ENCODE results near the gene TARBP1. TPM values are rescaled to one million over a fixed set of nuclear protein-coding genes. Genes with fewer than 3 reads are reported as not detected.
A peak's percentile ranks its signal among the peaks of the same experiment; 100 is the strongest.

Gene TARBP1
- total RNA-seq, 3 donors from 2014 or later (not counting 1 experiment from before 2014, with no cell fraction given) = 29.0 to 37.5 (median 32.2) TPM

DNA sequence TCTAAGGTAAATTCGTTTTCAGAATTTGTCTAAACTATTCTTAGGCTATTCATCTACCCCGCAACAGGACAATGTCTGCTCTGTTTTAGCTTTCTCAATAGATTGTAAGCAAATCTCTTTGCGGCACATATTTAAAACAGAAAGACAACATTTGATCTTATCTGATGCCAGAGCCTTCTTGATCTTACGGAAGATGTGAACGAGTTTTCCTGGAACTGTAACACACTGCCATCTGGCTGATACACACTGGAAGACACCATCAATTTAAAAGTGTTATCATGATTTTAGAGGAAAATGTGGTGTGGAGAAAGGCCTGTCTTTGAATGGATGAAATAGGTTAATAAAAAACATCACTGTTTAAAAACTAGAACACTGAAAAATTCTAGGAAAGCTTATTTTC lies 69.7 kb downstream of the TARBP1 start:
- TF ChIP-seq, protein P1, sequence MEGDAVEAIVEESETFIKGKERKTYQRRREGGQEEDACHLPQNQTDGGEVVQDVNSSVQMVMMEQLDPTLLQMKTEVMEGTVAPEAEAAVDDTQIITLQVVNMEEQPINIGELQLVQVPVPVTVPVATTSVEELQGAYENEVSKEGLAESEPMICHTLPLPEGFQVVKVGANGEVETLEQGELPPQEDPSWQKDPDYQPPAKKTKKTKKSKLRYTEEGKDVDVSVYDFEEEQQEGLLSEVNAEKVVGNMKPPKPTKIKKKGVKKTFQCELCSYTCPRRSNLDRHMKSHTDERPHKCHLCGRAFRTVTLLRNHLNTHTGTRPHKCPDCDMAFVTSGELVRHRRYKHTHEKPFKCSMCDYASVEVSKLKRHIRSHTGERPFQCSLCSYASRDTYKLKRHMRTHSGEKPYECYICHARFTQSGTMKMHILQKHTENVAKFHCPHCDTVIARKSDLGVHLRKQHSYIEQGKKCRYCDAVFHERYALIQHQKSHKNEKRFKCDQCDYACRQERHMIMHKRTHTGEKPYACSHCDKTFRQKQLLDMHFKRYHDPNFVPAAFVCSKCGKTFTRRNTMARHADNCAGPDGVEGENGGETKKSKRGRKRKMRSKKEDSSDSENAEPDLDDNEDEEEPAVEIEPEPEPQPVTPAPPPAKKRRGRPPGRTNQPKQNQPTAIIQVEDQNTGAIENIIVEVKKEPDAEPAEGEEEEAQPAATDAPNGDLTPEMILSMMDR (IDR thresholded peaks at IDR 0.05) = no peak
- no peaks in the 10 kb centered on the region for H3K27me3 Mint-ChIP-seq (ENCODE audit: low read depth in 2 of 2)
- H3K27ac Mint-ChIP-seq = no peak overlapping the region
- H3K36me3 ChIP-seq (ENCODE audit: control insufficient read depth, insufficient read depth, low read length) = peaks cover 28% of the 10 kb centered on the region
- intact Hi-C loops (cut with micrococcal nuclease) = no loop called here
- H3K27ac ChIP-seq (ENCODE audit: low read length) = no peak overlapping the region
- H3K9me3 Mint-ChIP-seq = no peaks in the 10 kb centered on the region
- 90% methylated on average over 5 of the region's 5 CpGs for WGBS (ENCODE audit: insufficient coverage)
- H3K36me3 Mint-ChIP-seq = peaks cover 12% of the 10 kb centered on the region
- DNase-seq (peak in 1 of 2 donors; percentile 77), ATAC-seq (no peak)
- H3K4me1 Mint-ChIP-seq = no peaks in the 10 kb centered on the region
- H3K27me3 ChIP-seq (ENCODE audit: control insufficient read depth, insufficient read depth, low read length) = no peaks in the 10 kb centered on the region
- H3K4me3 ChIP-seq (ENCODE audit: low read length) = no peak overlapping the region
- no peak overlapping the region for H3K4me3 Mint-ChIP-seq
- no peaks in the 10 kb centered on the region for H3K9me3 ChIP-seq (ENCODE audit: control insufficient read depth, insufficient read depth, low read length)
- no peaks in the 10 kb centered on the region for H3K4me1 ChIP-seq (ENCODE audit: control insufficient read depth, insufficient read depth, low read length)

DNA sequence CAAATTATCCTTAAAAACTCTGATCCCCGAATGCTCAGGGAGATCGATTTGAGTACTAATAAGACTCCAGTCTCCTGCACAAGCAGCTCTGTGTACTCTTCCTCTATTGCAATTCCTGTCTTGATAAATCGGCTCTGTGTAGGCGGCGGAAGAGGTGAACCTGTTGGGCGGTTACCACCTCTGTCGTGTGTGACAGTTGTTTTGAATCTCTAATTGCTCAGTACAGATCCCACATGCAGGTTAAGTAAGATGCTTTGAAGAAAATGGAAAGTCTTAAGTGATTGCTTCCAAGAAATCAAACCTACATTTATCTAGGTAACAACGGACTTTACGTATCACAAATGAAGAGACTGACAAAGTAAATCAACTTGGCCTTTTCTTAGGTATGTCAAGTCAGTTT lies 70.2 kb downstream of the TARBP1 start:
- Histone ChIP-seq H3K4me1 (ENCODE audit: control insufficient read depth, insufficient read depth, low read length) (no peaks in the 10 kb centered on the region), H3K36me3 (ENCODE audit: control insufficient read depth, insufficient read depth, low read length) (peaks cover 27% of the 10 kb centered on the region), H3K27ac (ENCODE audit: low read length) (no peak overlapping the region), H3K4me3 (ENCODE audit: low read length) (no peak overlapping the region), H3K9me3 (ENCODE audit: control insufficient read depth, insufficient read depth, low read length) (no peaks in the 10 kb centered on the region), H3K27me3 (ENCODE audit: control insufficient read depth, insufficient read depth, low read length) (no peaks in the 10 kb centered on the region)
- ATAC-seq (peak in 1 of 3 donors; percentile 13), DNase-seq (peak in 1 of 2 donors; percentile 81)
- TF ChIP-seq, protein P1 (IDR thresholded peaks at IDR 0.05) = no peak
- Mint-ChIP-seq H3K9me3 (no peaks in the 10 kb centered on the region), H3K36me3 (peaks cover 11% of the 10 kb centered on the region), H3K4me1 (no peaks in the 10 kb centered on the region), H3K27ac (no peak overlapping the region), H3K4me3 (no peak overlapping the region), H3K27me3 (ENCODE audit: low read depth in 2 of 2) (no peaks in the 10 kb centered on the region)
- 87% methylated on average over 9 of the region's 9 CpGs for WGBS (ENCODE audit: insufficient coverage)
- intact Hi-C loops (cut with micrococcal nuclease) = no loop called here

DNA sequence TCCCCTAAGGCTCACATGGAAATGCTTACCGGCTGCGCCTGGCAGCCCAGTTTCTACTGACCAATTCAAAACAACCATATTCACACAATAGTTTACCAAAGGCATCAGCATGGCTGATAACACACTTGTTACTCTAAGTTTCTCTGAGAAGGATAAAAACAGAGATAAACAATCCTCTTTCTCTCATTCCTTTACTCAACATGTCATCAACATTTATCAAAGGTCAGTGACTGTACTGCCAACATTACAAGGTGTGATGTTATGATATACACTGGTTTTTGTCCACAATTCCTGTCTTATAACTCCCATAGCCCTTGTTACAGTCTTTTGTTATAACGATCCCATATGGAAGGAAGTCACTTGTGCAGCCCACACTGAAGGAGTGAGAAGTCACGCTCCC lies 72.1 kb downstream of the TARBP1 start:
- no peak overlapping the region for H3K27ac ChIP-seq (ENCODE audit: low read length)
- intact Hi-C loops (cut with micrococcal nuclease) = no loop called here
- Mint-ChIP-seq H3K9me3 (no peaks in the 10 kb centered on the region), H3K4me1 (peaks cover 3% of the 10 kb centered on the region in 2 donors), H3K27me3 (ENCODE audit: low read depth in 2 of 2) (no peaks in the 10 kb centered on the region), H3K36me3 (peaks cover 6% of the 10 kb centered on the region), H3K4me3 (no peak overlapping the region), H3K27ac (no peak overlapping the region)
- WGBS (ENCODE audit: insufficient coverage) = 91% methylated on average over 4 of the region's 4 CpGs
- ATAC-seq = no peak
- H3K27me3 ChIP-seq (ENCODE audit: control insufficient read depth, insufficient read depth, low read length) = no peaks in the 10 kb centered on the region
- peaks cover under 1% of the 10 kb centered on the region for H3K4me1 ChIP-seq (ENCODE audit: control insufficient read depth, insufficient read depth, low read length)
- no peaks in the 10 kb centered on the region for H3K9me3 ChIP-seq (ENCODE audit: control insufficient read depth, insufficient read depth, low read length)
- TF ChIP-seq, protein P1 (IDR thresholded peaks at IDR 0.05) = no peak
- peaks cover 21% of the 10 kb centered on the region for H3K36me3 ChIP-seq (ENCODE audit: control insufficient read depth, insufficient read depth, low read length)
- no peak overlapping the region for H3K4me3 ChIP-seq (ENCODE audit: low read length)
- DNase-seq = no peak

DNA sequence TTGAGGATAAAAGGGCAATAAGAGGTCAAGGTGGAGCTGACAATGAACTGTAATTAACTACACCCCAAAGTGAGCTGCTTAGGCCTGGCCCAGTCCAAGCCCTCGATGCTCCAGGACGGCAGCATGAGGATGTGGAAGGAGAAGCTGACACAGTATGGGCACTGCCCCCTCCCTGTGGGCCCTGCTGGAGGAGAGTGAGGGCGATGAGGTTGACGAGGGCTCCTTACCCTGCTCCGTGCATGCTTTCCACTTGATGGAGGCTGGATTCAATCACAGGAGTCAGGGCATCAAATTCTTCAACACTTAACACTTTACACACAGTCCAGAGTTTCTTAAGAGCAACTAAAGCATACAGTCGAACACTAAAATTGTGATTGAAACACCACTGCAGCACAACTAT lies 73.3 kb downstream of the TARBP1 start:
- H3K27ac Mint-ChIP-seq = no peak overlapping the region

More for the DNA sequence above, 73.3 kb downstream of the TARBP1 start:
- H3K36me3 Mint-ChIP-seq = peaks cover 6% of the 10 kb centered on the region
- Histone ChIP-seq H3K4me3 (ENCODE audit: low read length) (no peak overlapping the region), H3K9me3 (ENCODE audit: control insufficient read depth, insufficient read depth, low read length) (no peaks in the 10 kb centered on the region), H3K27me3 (ENCODE audit: control insufficient read depth, insufficient read depth, low read length) (no peaks in the 10 kb centered on the region), H3K4me1 (ENCODE audit: control insufficient read depth, insufficient read depth, low read length) (peaks cover 4% of the 10 kb centered on the region), H3K36me3 (ENCODE audit: control insufficient read depth, insufficient read depth, low read length) (peaks cover 16% of the 10 kb centered on the region), H3K27ac (ENCODE audit: low read length) (no peak overlapping the region)
- no peaks in the 10 kb centered on the region for H3K27me3 Mint-ChIP-seq (ENCODE audit: low read depth in 2 of 2)
- peak in 1 of 2 donors; percentile 20 for DNase-seq
- no peaks in the 10 kb centered on the region for H3K9me3 Mint-ChIP-seq
- no peak overlapping the region for H3K4me3 Mint-ChIP-seq
- TF ChIP-seq, protein P1 (IDR thresholded peaks at IDR 0.05) = no peak
- 94% methylated on average over 6 of the region's 6 CpGs for WGBS (ENCODE audit: insufficient coverage)
- intact Hi-C loops (cut with micrococcal nuclease) = no loop called here
- H3K4me1 Mint-ChIP-seq = peaks cover 15% of the 10 kb centered on the region in 2 donors
- ATAC-seq = no peak
